ENCODE measurements around the gene TMEM237.

DNA sequence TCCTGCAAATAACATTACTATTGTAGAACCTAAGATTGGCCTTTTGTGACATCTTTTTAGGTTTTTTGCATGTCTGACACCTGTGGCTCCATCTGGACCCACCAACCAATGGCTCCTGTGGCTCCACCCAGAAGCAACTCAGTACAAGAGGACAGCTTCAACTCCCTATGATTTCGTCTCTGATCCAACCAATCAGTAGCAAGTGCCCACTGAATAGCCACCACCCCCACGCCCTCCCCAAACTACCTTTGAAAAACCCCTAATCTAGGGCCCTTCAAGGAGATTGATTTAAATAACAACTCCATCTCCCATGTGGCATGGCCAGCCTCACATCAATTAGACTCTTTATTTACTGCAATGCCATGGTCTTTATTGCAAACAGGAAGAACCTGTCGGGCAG lies 31.5 kb upstream of the TMEM237 start:
- no peak for TF ChIP-seq CTCF (conservative IDR thresholded peaks at IDR 0.05 in 1 of 2, IDR thresholded peaks at IDR 0.05 in 1 of 2; ENCODE audit: low read depth in 1 of 2, low read length in 2 of 2)
- no peak for TF ChIP-seq EZH2 (IDR thresholded peaks at IDR 0.05; ENCODE audit: low read length, missing control alignments)
